Right lobe of liver (tissue), 6 donors: ENCODE results near the gene MACROD2. TPM values are rescaled to one million over a fixed set of nuclear protein-coding genes. Genes with fewer than 3 reads are reported as not detected.

Experiments
- ATAC-seq, 4 donors: fragments of 200-7000 bp; cut with Tn5 transposase; one replicate each; pipeline ENCODE4 v1.9.1; 2020; ENCODE audit warnings: mild to moderate bottlenecking in 4 of 4, moderate library complexity in 4 of 4
- DNase-seq, 3 donors: peaks; one replicate each; pipeline ENCODE4 v3.0.0-alpha.2; 2020
- H3K27ac ChIP-seq, 3 donors: fragments of 200-600 bp; one replicate each; pipeline ENCODE4 v1.8.0; 2022
- H3K27me3 ChIP-seq, 2 donors: fragments of 200-600 bp; one replicate each; pipeline ENCODE4 v1.8.0; 2022
- H3K36me3 ChIP-seq, 4 donors: fragments of 200-600 bp; sonication (generic) in 1 of 4; one replicate each; pipeline versions ENCODE4 v1.5.1 to v1.8.0; 2017 to 2022; ENCODE audit warnings: control low read depth in 1 of 4
- H3K4me1 ChIP-seq, 4 donors: fragments of 200-600 bp; sonication (generic) in 1 of 4; one replicate each; pipeline versions ENCODE4 v1.5.1 to v1.8.0; 2017 to 2022; ENCODE audit warnings: control low read depth in 1 of 4
- H3K4me3 ChIP-seq, 3 donors: fragments of 200-600 bp; one replicate each; pipeline ENCODE4 v1.8.0; 2022
- H3K9me3 ChIP-seq, 4 donors: fragments of 200-600 bp; sonication (generic) in 1 of 4; one replicate each; pipeline versions ENCODE4 v1.5.1 to v1.8.0; 2017 to 2022; ENCODE audit warnings: control low read depth in 1 of 4
- POLR2A ChIP-seq: fragments of 450-650 bp; IDR thresholded peaks from one replicate; pipeline ENCODE4 v1.6.1; 2017; ENCODE audit warnings: antibody characterized with exemption, mild to moderate bottlenecking
- WGBS: methylation state at CpG from one replicate; pipeline ENCODE4 v1.1.6; 2018; ENCODE audit warnings: low coverage, low lambda C conversion rate; ENCODE audit not compliant: insufficient coverage; ENCODE audit errors: missing lambda C conversion rate; 5-methylcytosine and 5-hydroxymethylcytosine counted together
- intact Hi-C, 2 donors: fragments of 100-400 bp; cut with DNase I; formaldehyde crosslinking; loops; one replicate each; pipeline versions ENCODE4 v1.11.2 to v1.14.1; 2022
- total RNA-seq, 6 experiments: library from RNA; depleted of rRNA in 2 of 6; stranded (reverse); fragments of >200 nt in 2 of 6; fragmentation: NEBNext Ultra II Directional in 3 of 6; extraction: Animal tissue kit (Norgen Biotek cat#: 25700) in 3 of 6; gene quantifications; one replicate each; pipeline versions ENCODE4 v1.1.0 to v1.2.4, GENCODE V29; 2016 to 2023
- TF ChIP-seq, protein P1 (sequence below), 4 donors: fragments of 200-600 bp in 3 of 4; fragments of 450-650 bp in 1 of 4; IDR thresholded peaks; one replicate each; pipeline versions ENCODE4 v1.5.1 to v1.8.0; 2016 to 2022; ENCODE audit warnings: antibody characterized with exemption in 4 of 4, mild to moderate bottlenecking in 2 of 4
- donor health status: DM: no; HTN: yes; CAD: no.
- donor health status: DM: no; HTN: no; CAD: no.
- donor health status: DM: no; HTN: no; CAD: no.
- donor health status: DM: no; HTN: yes; CAD: no.
- donor health status: DM: no; HTN: yes; CAD: no.

Gene MACROD2
- total RNA-seq, 6 experiments from 2014 or later = 1.2 to 5.5 (median 3.3) TPM

DNA sequence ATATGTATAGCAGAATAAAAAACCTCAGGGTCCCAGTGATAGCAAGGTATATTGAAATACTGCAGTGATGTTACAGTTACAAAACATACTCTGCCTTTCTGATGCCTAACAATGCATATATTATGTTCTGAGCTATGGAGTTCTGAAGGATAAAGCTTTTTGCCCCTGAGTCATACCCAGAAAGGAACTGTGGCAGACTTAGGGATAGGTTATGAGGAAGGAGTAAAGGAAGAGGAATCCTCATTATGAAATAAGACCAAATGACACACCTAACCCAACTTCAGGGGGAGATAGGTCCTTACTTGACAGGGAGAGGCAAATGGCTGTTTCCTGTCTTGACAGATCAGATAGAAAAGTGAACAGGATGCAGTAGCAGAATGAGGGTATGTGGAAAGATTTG lies 1282.7 kb downstream of the MACROD2 start:
- Histone ChIP-seq H3K9me3 (no peaks in the 10 kb centered on the region), H3K27me3 (no peaks in the 10 kb centered on the region), H3K4me3 (no peak overlapping the region), H3K4me1 (no peaks in the 10 kb centered on the region), H3K27ac (no peak overlapping the region), H3K36me3 (no peaks in the 10 kb centered on the region)
- ATAC-seq (no peak), DNase-seq (no peak)
- TF ChIP-seq, protein P1, sequence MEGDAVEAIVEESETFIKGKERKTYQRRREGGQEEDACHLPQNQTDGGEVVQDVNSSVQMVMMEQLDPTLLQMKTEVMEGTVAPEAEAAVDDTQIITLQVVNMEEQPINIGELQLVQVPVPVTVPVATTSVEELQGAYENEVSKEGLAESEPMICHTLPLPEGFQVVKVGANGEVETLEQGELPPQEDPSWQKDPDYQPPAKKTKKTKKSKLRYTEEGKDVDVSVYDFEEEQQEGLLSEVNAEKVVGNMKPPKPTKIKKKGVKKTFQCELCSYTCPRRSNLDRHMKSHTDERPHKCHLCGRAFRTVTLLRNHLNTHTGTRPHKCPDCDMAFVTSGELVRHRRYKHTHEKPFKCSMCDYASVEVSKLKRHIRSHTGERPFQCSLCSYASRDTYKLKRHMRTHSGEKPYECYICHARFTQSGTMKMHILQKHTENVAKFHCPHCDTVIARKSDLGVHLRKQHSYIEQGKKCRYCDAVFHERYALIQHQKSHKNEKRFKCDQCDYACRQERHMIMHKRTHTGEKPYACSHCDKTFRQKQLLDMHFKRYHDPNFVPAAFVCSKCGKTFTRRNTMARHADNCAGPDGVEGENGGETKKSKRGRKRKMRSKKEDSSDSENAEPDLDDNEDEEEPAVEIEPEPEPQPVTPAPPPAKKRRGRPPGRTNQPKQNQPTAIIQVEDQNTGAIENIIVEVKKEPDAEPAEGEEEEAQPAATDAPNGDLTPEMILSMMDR (IDR thresholded peaks at IDR 0.05) = no peak
- TF ChIP-seq POLR2A = no peak
- intact Hi-C loops = no loop called here

DNA sequence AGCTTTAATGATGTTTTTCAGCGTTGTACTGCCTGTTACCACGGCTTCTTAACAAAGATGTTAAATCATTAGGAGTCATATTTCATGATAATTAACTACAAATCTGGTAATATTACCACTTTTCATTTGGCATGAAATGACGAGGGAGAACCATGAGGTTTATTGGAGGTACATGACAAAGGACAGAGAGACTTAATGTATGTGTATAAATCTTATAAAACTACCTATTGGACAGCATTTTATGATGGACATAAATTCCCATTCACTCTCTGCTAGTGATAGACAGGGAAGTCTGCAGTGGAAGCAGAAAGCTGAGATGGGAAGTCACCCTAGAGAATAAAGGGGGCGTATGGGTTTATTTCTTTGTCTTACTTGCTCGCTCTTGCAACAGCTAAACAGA lies 1292.0 kb downstream of the MACROD2 start:
- Histone ChIP-seq H3K36me3 (no peaks in the 10 kb centered on the region), H3K27ac (no peak overlapping the region), H3K4me1 (no peaks in the 10 kb centered on the region), H3K4me3 (no peak overlapping the region), H3K9me3 (no peaks in the 10 kb centered on the region), H3K27me3 (no peaks in the 10 kb centered on the region)
- TF ChIP-seq, protein P1 (IDR thresholded peaks at IDR 0.05) = no peak
- no peak for TF ChIP-seq POLR2A
- intact Hi-C loops = no loop called here
- DNase-seq = no peak
- no peak for ATAC-seq
- 80% methylated on average over 5 of the region's 5 CpGs for WGBS

DNA sequence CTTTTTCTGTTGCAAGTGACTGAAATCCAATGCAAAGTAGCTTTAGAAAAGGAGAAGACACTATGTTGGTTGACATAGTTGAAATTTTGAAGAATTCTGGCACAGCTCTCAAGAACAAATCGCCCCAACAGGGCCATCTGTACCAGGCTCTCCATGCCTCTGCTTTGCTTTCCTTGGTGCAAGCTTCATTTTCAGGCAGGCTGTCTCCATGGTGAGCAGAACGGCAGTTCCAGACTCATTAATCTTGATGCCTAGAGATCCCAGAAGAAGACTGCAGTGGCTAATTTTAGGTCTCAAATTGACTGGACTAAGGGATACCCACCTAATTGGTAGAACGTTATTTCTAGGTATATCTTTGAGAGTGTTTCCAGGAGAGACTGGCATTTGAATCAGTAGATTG lies 1292.8 kb downstream of the MACROD2 start:
- ATAC-seq = no peak
- Histone ChIP-seq H3K27ac (no peak overlapping the region), H3K9me3 (no peaks in the 10 kb centered on the region), H3K4me3 (no peak overlapping the region), H3K27me3 (no peaks in the 10 kb centered on the region), H3K36me3 (no peaks in the 10 kb centered on the region), H3K4me1 (no peaks in the 10 kb centered on the region)
- TF ChIP-seq POLR2A = no peak
- TF ChIP-seq, protein P1 (IDR thresholded peaks at IDR 0.05) = no peak
- intact Hi-C loops = no loop called here
- no peak for DNase-seq
- 76% methylated on average over 2 of the region's 3 CpGs for WGBS

DNA sequence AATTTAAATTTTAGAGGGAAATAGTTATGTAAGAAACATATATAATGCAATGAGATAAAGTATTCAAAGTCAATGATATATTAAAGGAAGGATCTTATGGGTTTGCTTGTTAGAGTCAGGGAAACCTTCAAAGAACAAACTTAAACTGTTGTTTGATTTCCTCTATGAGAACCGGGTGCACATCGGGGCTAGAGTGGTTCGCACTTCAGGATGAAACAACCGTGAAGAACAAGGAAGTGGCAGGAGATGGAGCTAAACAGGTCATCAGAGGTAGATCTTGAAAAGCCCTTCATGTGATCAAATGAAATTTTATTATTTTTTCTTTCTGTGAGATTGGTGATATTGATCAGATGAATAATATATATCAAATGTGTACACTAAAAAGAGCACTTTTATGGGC lies 1294.0 kb downstream of the MACROD2 start:
- 58% methylated on average over 4 of the region's 4 CpGs for WGBS
- DNase-seq (no peak), ATAC-seq (no peak)
- Histone ChIP-seq H3K27me3 (no peaks in the 10 kb centered on the region), H3K4me1 (no peaks in the 10 kb centered on the region), H3K36me3 (no peaks in the 10 kb centered on the region), H3K4me3 (no peak overlapping the region), H3K27ac (no peak overlapping the region), H3K9me3 (no peaks in the 10 kb centered on the region)
- TF ChIP-seq, protein P1 (IDR thresholded peaks at IDR 0.05) = no peak
- no peak for TF ChIP-seq POLR2A
- intact Hi-C loops = no loop called here

DNA sequence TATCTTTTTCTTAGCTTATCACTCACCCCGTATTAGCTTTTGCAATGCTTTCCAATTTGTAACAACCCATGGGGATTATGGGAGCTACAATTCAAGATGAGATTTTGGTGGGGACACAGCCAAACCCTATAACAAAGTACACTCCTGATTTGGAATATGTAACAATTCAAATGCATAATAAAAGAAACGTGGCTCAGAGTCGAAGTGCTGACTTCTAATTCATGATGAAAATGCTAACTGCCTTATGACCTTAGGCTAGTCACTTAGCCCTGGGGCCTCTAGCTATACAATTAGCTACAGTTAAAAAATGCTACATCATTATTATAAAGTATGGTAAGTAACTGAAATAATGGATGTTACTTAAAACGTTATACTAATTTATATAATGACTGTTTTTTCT lies 1297.1 kb downstream of the MACROD2 start:
- TF ChIP-seq, protein P1 (IDR thresholded peaks at IDR 0.05) = no peak
- no peak for TF ChIP-seq POLR2A
- WGBS = 73% methylated on average over 4 of the region's 4 CpGs
- DNase-seq (no peak), ATAC-seq (no peak)
- intact Hi-C loops = no loop called here
- Histone ChIP-seq H3K27ac (no peak overlapping the region), H3K36me3 (no peaks in the 10 kb centered on the region), H3K9me3 (no peaks in the 10 kb centered on the region), H3K4me1 (no peaks in the 10 kb centered on the region), H3K27me3 (no peaks in the 10 kb centered on the region), H3K4me3 (no peak overlapping the region)
